GM23338 (cell line): Measurements from ENCODE around the gene POLD4.

Experiments
- EZH2 ChIP-seq: fragments of 200-600 bp; sonication (generic); IDR thresholded peaks from one replicate; pipeline ENCODE4 v1.8.0; 2017; ENCODE audit warnings: antibody characterized with exemption, mild to moderate bottlenecking, low read depth; ENCODE audit not compliant: unreplicated experiment
- POLR2AphosphoS5 ChIP-seq: IDR thresholded peaks from 2 replicates; pipeline ENCODE4 v1.6.1; 2016; ENCODE audit warnings: antibody characterized with exemption, low read depth
- TF ChIP-seq, protein P1 (sequence below), 2 experiments: fragments of 200-600 bp in 1 of 2; sonication (generic) in 1 of 2; conservative IDR thresholded peaks; 2 replicates each; pipeline versions ENCODE4 v1.5.1 to v1.6.1; 2016 to 2017; ENCODE audit warnings: antibody characterized with exemption in 2 of 2, low read depth in 2 of 2, mild to moderate bottlenecking in 2 of 2, moderate library complexity in 1 of 2
- TF ChIP-seq, protein P2 (sequence below): IDR thresholded peaks from one replicate; pipeline ENCODE4 v1.6.1; 2018; ENCODE audit warnings: antibody characterized with exemption; ENCODE audit not compliant: unreplicated experiment
- TF ChIP-seq, protein P3 (sequence below): fragments of 250-450 bp; sonication (Bioruptor Pico); IDR thresholded peaks from 2 replicates; pipeline ENCODE4 v1.5.0; 2020; ENCODE audit warnings: mild to moderate bottlenecking, moderate library complexity

DNA sequence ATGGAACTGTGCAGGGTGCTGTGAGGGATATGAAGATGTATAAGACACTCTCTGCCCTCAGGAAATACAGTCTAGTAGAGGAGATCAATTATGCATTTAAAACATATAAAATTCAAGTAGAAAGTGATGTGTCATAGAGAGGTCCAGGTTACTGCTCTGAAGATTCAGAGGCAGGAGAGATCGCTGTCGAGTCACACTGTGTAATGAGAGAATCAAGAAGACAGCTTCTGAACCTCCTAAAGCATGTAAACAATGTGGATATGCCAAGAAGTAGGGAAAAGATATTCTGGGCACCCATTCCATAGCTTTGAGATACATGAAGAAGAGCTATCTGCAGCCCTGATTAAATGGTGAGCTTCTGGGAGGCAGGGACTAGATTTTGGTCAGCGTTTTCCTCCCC lies 33.3 kb downstream of the POLD4 start:
- TF ChIP-seq, protein P1, sequence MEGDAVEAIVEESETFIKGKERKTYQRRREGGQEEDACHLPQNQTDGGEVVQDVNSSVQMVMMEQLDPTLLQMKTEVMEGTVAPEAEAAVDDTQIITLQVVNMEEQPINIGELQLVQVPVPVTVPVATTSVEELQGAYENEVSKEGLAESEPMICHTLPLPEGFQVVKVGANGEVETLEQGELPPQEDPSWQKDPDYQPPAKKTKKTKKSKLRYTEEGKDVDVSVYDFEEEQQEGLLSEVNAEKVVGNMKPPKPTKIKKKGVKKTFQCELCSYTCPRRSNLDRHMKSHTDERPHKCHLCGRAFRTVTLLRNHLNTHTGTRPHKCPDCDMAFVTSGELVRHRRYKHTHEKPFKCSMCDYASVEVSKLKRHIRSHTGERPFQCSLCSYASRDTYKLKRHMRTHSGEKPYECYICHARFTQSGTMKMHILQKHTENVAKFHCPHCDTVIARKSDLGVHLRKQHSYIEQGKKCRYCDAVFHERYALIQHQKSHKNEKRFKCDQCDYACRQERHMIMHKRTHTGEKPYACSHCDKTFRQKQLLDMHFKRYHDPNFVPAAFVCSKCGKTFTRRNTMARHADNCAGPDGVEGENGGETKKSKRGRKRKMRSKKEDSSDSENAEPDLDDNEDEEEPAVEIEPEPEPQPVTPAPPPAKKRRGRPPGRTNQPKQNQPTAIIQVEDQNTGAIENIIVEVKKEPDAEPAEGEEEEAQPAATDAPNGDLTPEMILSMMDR (conservative IDR thresholded peaks at IDR 0.05; ENCODE audit: low read depth in 2 of 2), result no peak
- no peak for TF ChIP-seq POLR2AphosphoS5
- TF ChIP-seq, protein P2, sequence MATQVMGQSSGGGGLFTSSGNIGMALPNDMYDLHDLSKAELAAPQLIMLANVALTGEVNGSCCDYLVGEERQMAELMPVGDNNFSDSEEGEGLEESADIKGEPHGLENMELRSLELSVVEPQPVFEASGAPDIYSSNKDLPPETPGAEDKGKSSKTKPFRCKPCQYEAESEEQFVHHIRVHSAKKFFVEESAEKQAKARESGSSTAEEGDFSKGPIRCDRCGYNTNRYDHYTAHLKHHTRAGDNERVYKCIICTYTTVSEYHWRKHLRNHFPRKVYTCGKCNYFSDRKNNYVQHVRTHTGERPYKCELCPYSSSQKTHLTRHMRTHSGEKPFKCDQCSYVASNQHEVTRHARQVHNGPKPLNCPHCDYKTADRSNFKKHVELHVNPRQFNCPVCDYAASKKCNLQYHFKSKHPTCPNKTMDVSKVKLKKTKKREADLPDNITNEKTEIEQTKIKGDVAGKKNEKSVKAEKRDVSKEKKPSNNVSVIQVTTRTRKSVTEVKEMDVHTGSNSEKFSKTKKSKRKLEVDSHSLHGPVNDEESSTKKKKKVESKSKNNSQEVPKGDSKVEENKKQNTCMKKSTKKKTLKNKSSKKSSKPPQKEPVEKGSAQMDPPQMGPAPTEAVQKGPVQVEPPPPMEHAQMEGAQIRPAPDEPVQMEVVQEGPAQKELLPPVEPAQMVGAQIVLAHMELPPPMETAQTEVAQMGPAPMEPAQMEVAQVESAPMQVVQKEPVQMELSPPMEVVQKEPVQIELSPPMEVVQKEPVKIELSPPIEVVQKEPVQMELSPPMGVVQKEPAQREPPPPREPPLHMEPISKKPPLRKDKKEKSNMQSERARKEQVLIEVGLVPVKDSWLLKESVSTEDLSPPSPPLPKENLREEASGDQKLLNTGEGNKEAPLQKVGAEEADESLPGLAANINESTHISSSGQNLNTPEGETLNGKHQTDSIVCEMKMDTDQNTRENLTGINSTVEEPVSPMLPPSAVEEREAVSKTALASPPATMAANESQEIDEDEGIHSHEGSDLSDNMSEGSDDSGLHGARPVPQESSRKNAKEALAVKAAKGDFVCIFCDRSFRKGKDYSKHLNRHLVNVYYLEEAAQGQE, result no peak
- TF ChIP-seq EZH2, result no peak
- TF ChIP-seq, protein P3, sequence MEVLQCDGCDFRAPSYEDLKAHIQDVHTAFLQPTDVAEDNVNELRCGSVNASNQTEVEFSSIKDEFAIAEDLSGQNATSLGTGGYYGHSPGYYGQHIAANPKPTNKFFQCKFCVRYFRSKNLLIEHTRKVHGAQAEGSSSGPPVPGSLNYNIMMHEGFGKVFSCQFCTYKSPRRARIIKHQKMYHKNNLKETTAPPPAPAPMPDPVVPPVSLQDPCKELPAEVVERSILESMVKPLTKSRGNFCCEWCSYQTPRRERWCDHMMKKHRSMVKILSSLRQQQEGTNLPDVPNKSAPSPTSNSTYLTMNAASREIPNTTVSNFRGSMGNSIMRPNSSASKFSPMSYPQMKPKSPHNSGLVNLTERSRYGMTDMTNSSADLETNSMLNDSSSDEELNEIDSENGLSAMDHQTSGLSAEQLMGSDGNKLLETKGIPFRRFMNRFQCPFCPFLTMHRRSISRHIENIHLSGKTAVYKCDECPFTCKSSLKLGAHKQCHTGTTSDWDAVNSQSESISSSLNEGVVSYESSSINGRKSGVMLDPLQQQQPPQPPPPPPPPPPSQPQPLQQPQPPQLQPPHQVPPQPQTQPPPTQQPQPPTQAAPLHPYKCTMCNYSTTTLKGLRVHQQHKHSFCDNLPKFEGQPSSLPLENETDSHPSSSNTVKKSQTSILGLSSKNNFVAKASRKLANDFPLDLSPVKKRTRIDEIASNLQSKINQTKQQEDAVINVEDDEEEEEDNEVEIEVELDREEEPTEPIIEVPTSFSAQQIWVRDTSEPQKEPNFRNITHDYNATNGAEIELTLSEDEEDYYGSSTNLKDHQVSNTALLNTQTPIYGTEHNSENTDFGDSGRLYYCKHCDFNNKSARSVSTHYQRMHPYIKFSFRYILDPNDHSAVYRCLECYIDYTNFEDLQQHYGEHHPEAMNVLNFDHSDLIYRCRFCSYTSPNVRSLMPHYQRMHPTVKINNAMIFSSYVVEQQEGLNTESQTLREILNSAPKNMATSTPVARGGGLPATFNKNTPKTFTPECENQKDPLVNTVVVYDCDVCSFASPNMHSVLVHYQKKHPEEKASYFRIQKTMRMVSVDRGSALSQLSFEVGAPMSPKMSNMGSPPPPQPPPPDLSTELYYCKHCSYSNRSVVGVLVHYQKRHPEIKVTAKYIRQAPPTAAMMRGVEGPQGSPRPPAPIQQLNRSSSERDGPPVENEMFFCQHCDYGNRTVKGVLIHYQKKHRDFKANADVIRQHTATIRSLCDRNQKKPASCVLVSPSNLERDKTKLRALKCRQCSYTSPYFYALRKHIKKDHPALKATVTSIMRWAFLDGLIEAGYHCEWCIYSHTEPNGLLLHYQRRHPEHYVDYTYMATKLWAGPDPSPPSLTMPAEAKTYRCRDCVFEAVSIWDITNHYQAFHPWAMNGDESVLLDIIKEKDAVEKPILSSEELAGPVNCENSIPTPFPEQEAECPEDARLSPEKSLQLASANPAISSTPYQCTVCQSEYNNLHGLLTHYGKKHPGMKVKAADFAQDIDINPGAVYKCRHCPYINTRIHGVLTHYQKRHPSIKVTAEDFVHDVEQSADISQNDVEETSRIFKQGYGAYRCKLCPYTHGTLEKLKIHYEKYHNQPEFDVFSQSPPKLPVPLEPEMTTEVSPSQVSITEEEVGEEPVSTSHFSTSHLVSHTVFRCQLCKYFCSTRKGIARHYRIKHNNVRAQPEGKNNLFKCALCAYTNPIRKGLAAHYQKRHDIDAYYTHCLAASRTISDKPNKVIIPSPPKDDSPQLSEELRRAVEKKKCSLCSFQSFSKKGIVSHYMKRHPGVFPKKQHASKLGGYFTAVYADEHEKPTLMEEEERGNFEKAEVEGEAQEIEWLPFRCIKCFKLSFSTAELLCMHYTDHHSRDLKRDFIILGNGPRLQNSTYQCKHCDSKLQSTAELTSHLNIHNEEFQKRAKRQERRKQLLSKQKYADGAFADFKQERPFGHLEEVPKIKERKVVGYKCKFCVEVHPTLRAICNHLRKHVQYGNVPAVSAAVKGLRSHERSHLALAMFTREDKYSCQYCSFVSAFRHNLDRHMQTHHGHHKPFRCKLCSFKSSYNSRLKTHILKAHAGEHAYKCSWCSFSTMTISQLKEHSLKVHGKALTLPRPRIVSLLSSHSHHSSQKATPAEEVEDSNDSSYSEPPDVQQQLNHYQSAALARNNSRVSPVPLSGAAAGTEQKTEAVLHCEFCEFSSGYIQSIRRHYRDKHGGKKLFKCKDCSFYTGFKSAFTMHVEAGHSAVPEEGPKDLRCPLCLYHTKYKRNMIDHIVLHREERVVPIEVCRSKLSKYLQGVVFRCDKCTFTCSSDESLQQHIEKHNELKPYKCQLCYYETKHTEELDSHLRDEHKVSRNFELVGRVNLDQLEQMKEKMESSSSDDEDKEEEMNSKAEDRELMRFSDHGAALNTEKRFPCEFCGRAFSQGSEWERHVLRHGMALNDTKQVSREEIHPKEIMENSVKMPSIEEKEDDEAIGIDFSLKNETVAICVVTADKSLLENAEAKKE (CRISPR knock-in tag), result no peak
